Neural crest cell (in vitro differentiated cells): ENCODE data around the gene C1orf21. TPM values are rescaled to one million over a fixed set of nuclear protein-coding genes. Genes with fewer than 3 reads are reported as not detected.

Experiments used
- DNase-seq: peaks from one replicate; pipeline ENCODE4 v3.0.0; 2021; ENCODE audit warnings: low read depth, mixed read lengths, low spot score
- H3K27ac Mint-ChIP-seq: one replicate; pipeline ENCODE4 v1.8.0; 2021; ENCODE audit warnings: mild to moderate bottlenecking, mixed read lengths; ENCODE audit not compliant: unreplicated experiment
- H3K27me3 Mint-ChIP-seq: 2 replicates; pipeline ENCODE4 v1.8.0; 2021; ENCODE audit warnings: low read depth, mild to moderate bottlenecking, mixed read lengths
- H3K36me3 Mint-ChIP-seq: 2 replicates; pipeline ENCODE4 v1.8.0; 2021; ENCODE audit warnings: low read depth, mild to moderate bottlenecking, mixed read lengths
- H3K4me1 Mint-ChIP-seq: 2 replicates; pipeline ENCODE4 v1.8.0; 2021; ENCODE audit warnings: mixed read lengths
- H3K4me3 Mint-ChIP-seq: one replicate; pipeline ENCODE4 v1.8.0; 2021; ENCODE audit warnings: mild to moderate bottlenecking, mixed read lengths
- H3K9me3 Mint-ChIP-seq: 2 replicates; pipeline ENCODE4 v1.8.0; 2021; ENCODE audit warnings: mixed read lengths
- CTCF ChIP-seq: fragments of 200-600 bp; sonication (generic); conservative IDR thresholded peaks from 2 replicates; pipeline ENCODE4 v1.5.0; 2021; ENCODE audit warnings: antibody characterized with exemption, mild to moderate bottlenecking
- total RNA-seq: library from RNA; stranded (reverse); gene quantifications from 2 replicates; pipeline ENCODE4 v1.2.1, GENCODE V29; 2021

C1orf21 gene
- total RNA-seq, 1 donor from 2014 or later = 29.8 TPM

- peaks cover 12% of the 10 kb centered on the region for H3K9me3 Mint-ChIP-seq
- H3K36me3 Mint-ChIP-seq = peaks cover 17% of the 10 kb centered on the region
- peaks cover 9% of the 10 kb centered on the region for H3K4me1 Mint-ChIP-seq
- H3K27ac Mint-ChIP-seq = no peak overlapping the region
- no peak overlapping the region for H3K4me3 Mint-ChIP-seq
- DNase-seq = no peak
- no peaks in the 10 kb centered on the region for H3K27me3 Mint-ChIP-seq
- no peak for TF ChIP-seq CTCF
Measured at GRCh38 chr1:184433956-184434502, 47.2 kb downstream of the C1orf21 start.

DNA sequence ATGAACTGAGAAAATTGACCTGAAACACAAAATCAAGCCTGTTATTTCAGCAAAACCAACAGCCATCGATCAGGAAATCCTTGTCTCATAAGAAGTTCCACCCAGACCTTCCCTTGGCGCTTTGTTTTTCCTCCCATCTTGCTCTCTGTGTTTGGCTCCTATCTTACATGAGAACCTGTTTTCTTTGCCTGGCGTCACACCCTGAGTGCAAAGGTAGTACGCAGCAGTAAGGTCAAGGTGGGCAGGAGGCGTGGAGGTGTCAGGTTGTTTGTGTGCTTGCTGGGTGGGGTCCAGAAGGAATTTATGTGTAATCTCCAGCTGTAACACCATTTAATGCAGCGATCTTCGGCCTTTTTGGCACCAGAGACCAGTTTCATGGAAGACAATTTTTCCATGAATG, 50.5 kb downstream of the C1orf21 start:
- Mint-ChIP-seq H3K36me3 (peaks cover 6% of the 10 kb centered on the region), H3K27ac (no peak overlapping the region), H3K9me3 (peaks cover 6% of the 10 kb centered on the region), H3K4me3 (no peak overlapping the region), H3K4me1 (peaks cover 9% of the 10 kb centered on the region), H3K27me3 (no peaks in the 10 kb centered on the region)
- no peak for DNase-seq
- TF ChIP-seq CTCF = no peak

DNA sequence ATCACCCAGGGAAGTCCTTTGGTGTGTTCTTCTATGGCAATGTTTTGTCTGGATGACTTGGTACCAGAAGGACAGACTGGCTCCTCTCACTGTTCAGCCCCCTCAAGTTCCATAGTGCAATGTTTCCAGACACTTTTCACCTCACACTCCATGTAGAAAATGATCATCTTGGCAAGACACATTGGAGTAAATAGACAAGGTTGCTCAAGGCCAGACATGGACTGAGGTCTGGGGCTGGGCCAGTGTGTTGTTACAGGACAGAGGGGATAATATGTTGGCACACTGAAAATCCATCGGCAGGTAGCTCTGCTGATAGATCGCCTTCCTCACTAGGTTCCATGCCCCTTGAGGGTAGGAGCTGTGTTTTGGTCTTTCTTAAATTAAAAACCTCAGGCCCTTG, 51.5 kb downstream of the C1orf21 start:
- no peak for TF ChIP-seq CTCF
- H3K4me3 Mint-ChIP-seq = no peak overlapping the region
- DNase-seq = no peak
- H3K27ac Mint-ChIP-seq = no peak overlapping the region
- peaks cover 3% of the 10 kb centered on the region for H3K9me3 Mint-ChIP-seq
- no peaks in the 10 kb centered on the region for H3K27me3 Mint-ChIP-seq
- peaks cover 6% of the 10 kb centered on the region for H3K4me1 Mint-ChIP-seq
- H3K36me3 Mint-ChIP-seq = peaks cover 2% of the 10 kb centered on the region

DNA sequence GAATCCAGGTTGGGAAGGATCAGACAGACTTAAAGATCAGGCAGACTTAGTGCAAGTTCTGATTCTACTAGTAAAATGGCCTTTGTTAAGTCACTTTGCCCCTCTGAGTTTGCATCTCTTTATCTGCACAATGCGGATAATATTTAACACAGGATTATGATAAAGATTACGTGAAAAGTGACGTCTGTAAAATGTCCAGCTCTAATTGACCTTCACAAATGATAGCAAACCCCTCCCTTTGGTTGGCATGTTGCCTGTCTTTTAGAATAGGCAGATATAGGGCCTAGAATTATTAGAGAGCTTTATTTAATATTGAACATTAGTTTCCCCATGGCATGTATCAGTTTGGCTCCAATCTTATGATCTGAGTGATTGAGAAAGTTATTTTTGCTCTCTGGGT, 55.4 kb downstream of the C1orf21 start:
- no peak overlapping the region for H3K27ac Mint-ChIP-seq
- H3K4me3 Mint-ChIP-seq = no peak overlapping the region
- TF ChIP-seq CTCF = no peak
- DNase-seq = no peak
- peaks cover 3% of the 10 kb centered on the region for H3K9me3 Mint-ChIP-seq
- peaks cover 2% of the 10 kb centered on the region for H3K36me3 Mint-ChIP-seq
- no peaks in the 10 kb centered on the region for H3K4me1 Mint-ChIP-seq
- H3K27me3 Mint-ChIP-seq = no peaks in the 10 kb centered on the region

GRCh38 chr1:184443201-184443600, 56.4 kb downstream of the C1orf21 start:
- H3K9me3 Mint-ChIP-seq = peaks cover 3% of the 10 kb centered on the region
- no peaks in the 10 kb centered on the region for H3K4me1 Mint-ChIP-seq
- no peak for DNase-seq
- H3K27me3 Mint-ChIP-seq = no peaks in the 10 kb centered on the region
- H3K36me3 Mint-ChIP-seq = peaks cover 2% of the 10 kb centered on the region
- no peak for TF ChIP-seq CTCF
- H3K4me3 Mint-ChIP-seq = no peak overlapping the region
- no peak overlapping the region for H3K27ac Mint-ChIP-seq

DNA sequence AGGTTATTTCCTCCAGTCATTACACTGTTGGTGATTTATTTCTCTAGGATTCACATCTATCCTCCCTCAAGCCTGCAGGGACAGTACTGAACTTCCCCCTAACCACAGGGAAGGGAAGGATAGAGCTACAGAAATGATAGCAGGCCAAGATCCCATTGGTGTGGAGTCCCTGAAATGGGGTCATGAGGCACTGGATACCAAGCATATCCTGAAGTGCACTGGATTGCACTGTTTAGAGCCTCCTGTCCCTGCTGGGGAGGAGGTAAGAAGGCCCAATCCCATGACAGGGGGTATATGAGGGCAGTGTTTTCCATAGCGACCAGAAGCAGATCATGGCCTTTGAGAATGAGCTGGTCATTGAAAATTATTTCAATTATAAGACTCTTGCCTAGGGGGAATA, 56.8 kb downstream of the C1orf21 start:
- no peak for DNase-seq
- Mint-ChIP-seq H3K27me3 (no peaks in the 10 kb centered on the region), H3K27ac (no peak overlapping the region), H3K4me1 (no peaks in the 10 kb centered on the region), H3K4me3 (no peak overlapping the region), H3K36me3 (no peaks in the 10 kb centered on the region), H3K9me3 (peaks cover 3% of the 10 kb centered on the region)
- TF ChIP-seq CTCF = no peak
